Mesothelial cell of epicardium (in vitro differentiated cells): ENCODE data around the gene PMFBP1. TPM values are rescaled to one million over a fixed set of nuclear protein-coding genes. Genes with fewer than 3 reads are reported as not detected.
A peak's percentile ranks its signal among the peaks of the same experiment; 100 is the strongest.

ENCODE experiments used
- DNase-seq, 2 experiments: peaks; one replicate each; pipeline ENCODE4 v3.0.0; 2021; ENCODE audit warnings: low spot score in 2 of 2; ENCODE audit not compliant: unreplicated experiment in 2 of 2
- H3K27ac Mint-ChIP-seq: 2 replicates; pipeline ENCODE4 v1.8.0; 2021; ENCODE audit warnings: mixed read lengths
- H3K27me3 Mint-ChIP-seq: 2 replicates; pipeline ENCODE4 v1.8.0; 2021; ENCODE audit warnings: low read depth, mixed read lengths
- H3K36me3 Mint-ChIP-seq: 2 replicates; pipeline ENCODE4 v1.8.0; 2021; ENCODE audit warnings: mixed read lengths
- H3K4me1 Mint-ChIP-seq: 2 replicates; pipeline ENCODE4 v1.8.0; 2021; ENCODE audit warnings: mixed read lengths
- H3K4me3 Mint-ChIP-seq: 2 replicates; pipeline ENCODE4 v1.8.0; 2021; ENCODE audit warnings: mild to moderate bottlenecking, moderate library complexity, mixed read lengths
- H3K9me3 Mint-ChIP-seq: 2 replicates; pipeline ENCODE4 v1.8.0; 2021; ENCODE audit warnings: mixed read lengths
- CTCF ChIP-seq: fragments of 200-600 bp; sonication (generic); IDR thresholded peaks from one replicate; pipeline ENCODE4 v1.5.0; 2021; ENCODE audit warnings: antibody characterized with exemption; ENCODE audit not compliant: unreplicated experiment
- total RNA-seq: library from RNA; stranded (reverse); gene quantifications from 3 replicates; pipeline ENCODE4 v1.2.1, GENCODE V29; 2021

PMFBP1 gene
- total RNA-seq, 1 donor from 2014 or later, result 4.9 TPM

DNA sequence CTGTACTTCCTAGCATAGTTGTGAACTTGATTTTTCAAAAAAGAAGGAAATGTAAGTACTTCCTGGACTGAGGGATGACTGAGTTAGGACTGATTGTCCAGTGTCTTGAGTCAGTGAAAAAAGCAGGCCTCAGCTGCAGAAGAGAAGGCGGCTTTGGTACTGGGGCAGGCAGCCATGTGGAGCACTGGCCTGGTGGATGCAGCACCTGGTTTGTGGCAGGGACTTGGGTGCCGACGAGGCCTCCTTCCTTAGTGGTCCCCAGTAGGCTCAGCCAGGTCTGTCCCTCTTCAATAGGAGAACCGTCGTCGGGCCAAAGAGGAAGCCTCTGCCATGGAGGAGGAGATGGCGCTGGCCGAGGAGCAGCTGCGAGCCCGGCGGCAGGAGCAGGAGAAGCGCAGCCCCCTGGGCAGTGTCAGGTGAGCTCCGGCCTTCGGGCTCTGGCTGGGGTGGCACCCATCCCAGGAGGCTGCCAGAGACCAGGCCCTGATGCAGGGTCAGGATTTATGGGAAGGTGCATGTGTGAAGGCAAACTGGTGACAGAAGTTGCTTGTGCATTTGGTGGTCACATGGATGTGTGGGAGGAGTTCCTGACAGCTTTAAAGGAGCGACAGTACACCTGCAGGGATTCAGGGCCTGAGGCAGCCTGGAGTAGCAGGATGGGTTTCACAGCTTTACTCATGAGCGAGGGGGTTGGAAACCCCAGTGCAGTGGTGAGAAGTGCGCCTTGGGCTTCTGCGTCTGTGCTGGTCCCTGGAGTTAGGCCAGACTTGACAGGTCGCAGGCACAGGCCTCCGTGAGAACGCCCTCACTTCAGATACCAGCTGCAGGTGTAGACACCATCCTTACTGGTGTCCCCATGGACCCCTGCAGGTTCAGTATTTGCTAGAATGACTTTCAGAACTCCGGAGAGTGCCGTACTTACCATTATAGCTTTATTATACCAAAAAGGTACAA, 61.0 kb downstream of the PMFBP1 start:
- Mint-ChIP-seq H3K27ac (no peak overlapping the region), H3K27me3 (no peaks in the 10 kb centered on the region), H3K36me3 (peaks cover 50% of the 10 kb centered on the region), H3K4me3 (no peak overlapping the region), H3K9me3 (peaks cover 9% of the 10 kb centered on the region), H3K4me1 (no peaks in the 10 kb centered on the region)
- DNase-seq, result no peak
- TF ChIP-seq CTCF, result no peak

DNA sequence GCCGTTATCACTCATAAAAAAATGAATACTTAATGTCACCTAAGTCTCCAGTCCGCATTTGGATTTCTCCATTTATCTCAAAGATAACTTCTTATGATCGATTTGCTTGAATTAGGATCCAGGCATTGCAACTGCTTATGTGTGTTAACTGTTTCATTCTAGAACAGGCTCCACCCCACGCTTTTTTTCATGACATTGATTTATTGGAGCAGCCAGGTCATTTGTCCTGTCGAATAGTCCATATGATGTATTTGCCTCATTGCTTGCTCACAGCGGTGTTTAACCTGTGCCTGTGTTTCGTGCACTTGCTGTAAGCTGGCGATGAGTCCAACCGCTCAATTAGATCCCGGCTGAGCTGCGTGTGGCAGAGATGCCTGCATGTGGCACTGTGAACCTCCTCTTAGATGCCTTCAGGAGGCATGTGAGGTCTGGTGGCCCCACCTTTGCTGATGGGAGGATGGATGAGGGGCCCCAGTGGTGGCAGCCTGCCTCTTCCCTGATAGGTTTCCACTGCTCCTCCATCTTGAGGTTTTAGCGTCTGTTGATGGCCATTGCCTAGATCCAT, 61.9 kb downstream of the PMFBP1 start:
- no peaks in the 10 kb centered on the region for H3K4me1 Mint-ChIP-seq
- H3K36me3 Mint-ChIP-seq, result peaks cover 55% of the 10 kb centered on the region
- H3K27ac Mint-ChIP-seq, result no peak overlapping the region
- no peak for DNase-seq
- H3K27me3 Mint-ChIP-seq, result no peaks in the 10 kb centered on the region
- TF ChIP-seq CTCF, result no peak
- peaks cover 6% of the 10 kb centered on the region for H3K9me3 Mint-ChIP-seq
- H3K4me3 Mint-ChIP-seq, result no peak overlapping the region

DNA sequence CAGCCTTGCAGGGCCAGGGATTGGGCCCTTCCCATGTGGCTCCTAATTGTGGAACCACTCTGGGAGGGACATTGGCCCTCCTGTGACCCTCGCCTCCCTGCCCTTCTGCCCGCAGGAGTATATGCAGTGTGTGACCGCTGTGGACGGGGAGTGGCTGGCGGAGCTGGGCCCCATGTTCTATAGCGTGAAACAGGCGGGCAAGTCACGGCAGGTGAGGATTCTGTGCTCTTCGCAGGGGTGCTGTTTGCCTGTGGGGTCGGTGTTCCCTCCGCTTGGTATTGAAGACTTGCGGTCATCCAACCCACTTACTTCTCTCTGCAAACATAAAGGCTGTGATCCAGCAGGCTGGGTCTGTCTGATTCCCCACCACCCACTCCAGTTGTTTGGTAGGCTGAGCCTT, 62.7 kb downstream of the PMFBP1 start:
- no peak for DNase-seq
- Mint-ChIP-seq H3K4me3 (no peak overlapping the region), H3K9me3 (no peaks in the 10 kb centered on the region), H3K36me3 (peaks cover 53% of the 10 kb centered on the region), H3K27ac (no peak overlapping the region), H3K27me3 (no peaks in the 10 kb centered on the region), H3K4me1 (no peaks in the 10 kb centered on the region)
- TF ChIP-seq CTCF, result no peak

GRCh38 chr16:72108353-72109102, 63.4 kb downstream of the PMFBP1 start:
- H3K27ac Mint-ChIP-seq, result no peak overlapping the region
- H3K4me3 Mint-ChIP-seq, result no peak overlapping the region
- peaks cover 55% of the 10 kb centered on the region for H3K36me3 Mint-ChIP-seq
- H3K4me1 Mint-ChIP-seq, result no peaks in the 10 kb centered on the region
- no peak for TF ChIP-seq CTCF
- DNase-seq, result peak in 1 of 2 experiments; percentile 14
- no peaks in the 10 kb centered on the region for H3K27me3 Mint-ChIP-seq
- H3K9me3 Mint-ChIP-seq, result no peaks in the 10 kb centered on the region

- H3K4me3 Mint-ChIP-seq, result no peak overlapping the region
- no peak overlapping the region for H3K27ac Mint-ChIP-seq
- H3K36me3 Mint-ChIP-seq, result peaks cover 61% of the 10 kb centered on the region
- no peaks in the 10 kb centered on the region for H3K4me1 Mint-ChIP-seq
- no peaks in the 10 kb centered on the region for H3K27me3 Mint-ChIP-seq
- DNase-seq, result no peak
- no peaks in the 10 kb centered on the region for H3K9me3 Mint-ChIP-seq
- no peak for TF ChIP-seq CTCF
These were observed 64.6 kb downstream of the PMFBP1 start for GRCh38 chr16:72107371-72107770.
